GM12874 (cell line): ENCODE results near the gene MRPS5.

ENCODE experiments used
- TF ChIP-seq, protein P1 (sequence below): IDR thresholded peaks from 2 replicates; pipeline ENCODE4 v1.5.1; 2011; ENCODE audit warnings: low read depth, mild to moderate bottlenecking, control low read depth, low read length, moderate library complexity; ENCODE audit not compliant: insufficient read depth

Gene MRPS5

DNA sequence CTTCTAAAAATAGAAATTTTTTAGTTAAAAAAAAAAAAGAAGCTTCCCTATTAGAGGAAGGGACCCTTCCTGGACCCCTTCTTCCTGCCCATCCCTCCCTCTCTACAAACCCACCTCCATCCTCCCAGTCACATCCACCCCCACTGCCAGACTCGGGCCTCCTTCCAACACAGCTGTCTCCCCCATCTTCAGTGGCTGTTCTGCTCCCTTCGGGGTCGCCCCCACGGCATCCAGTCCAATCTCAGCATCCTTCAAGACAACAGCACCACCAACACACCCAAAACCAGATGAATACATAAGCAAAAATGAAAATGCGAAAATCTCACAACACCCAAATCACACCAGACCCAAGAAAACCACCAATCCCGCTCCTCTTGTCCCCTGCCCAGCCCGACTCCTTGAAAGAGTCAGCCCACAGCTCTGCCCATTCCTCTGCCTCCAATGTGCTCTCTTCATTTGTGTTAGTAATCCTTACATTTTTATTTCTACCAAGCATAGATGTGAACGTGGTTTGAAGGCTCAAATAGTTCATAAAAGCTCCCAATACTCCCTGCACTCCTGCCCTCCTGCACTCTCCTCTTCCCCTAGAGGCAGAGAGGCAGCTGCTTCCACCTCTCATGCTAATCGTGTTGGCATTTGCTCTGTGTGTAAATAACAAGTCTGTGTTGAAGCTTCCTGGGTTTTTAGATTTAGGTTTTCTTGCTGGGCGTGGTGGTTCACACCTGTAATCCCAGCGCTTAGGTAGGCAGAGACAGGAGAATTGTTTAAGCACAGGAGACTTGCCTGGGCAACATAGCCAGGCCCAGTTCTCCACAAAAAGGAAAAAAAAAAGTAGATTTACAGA, 59.1 kb downstream of the MRPS5 start:
- TF ChIP-seq, protein P1, sequence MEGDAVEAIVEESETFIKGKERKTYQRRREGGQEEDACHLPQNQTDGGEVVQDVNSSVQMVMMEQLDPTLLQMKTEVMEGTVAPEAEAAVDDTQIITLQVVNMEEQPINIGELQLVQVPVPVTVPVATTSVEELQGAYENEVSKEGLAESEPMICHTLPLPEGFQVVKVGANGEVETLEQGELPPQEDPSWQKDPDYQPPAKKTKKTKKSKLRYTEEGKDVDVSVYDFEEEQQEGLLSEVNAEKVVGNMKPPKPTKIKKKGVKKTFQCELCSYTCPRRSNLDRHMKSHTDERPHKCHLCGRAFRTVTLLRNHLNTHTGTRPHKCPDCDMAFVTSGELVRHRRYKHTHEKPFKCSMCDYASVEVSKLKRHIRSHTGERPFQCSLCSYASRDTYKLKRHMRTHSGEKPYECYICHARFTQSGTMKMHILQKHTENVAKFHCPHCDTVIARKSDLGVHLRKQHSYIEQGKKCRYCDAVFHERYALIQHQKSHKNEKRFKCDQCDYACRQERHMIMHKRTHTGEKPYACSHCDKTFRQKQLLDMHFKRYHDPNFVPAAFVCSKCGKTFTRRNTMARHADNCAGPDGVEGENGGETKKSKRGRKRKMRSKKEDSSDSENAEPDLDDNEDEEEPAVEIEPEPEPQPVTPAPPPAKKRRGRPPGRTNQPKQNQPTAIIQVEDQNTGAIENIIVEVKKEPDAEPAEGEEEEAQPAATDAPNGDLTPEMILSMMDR = no peak

DNA sequence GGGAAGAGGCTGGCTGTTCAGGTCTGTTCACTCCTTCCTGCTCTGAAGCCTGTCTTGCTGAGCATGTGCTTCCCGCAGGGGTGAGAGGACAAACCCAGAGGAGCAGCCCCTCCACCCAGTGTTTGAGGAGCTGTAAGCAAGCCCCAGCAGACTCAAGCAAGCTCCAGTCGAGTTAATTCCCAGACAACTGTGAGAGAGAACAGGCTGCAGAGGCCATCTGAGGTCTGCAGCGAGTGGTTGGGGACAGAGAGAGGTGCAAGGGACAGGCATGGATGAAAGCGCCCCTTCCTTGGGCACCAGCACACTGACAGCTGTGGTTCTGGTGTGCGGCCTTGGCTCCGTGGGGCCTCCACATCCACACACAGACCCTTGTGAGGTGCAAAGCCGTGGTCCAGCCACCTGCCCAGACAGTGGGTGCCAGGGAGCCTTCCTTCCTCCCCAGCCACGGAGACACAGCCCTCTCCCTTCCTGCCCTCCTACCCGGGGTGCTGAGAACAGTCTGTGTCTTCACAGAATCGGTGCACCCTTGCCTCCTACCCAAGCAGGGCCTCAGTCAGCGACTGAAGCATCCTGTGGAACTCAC, 59.9 kb downstream of the MRPS5 start:
- TF ChIP-seq, protein P1 = no peak

DNA sequence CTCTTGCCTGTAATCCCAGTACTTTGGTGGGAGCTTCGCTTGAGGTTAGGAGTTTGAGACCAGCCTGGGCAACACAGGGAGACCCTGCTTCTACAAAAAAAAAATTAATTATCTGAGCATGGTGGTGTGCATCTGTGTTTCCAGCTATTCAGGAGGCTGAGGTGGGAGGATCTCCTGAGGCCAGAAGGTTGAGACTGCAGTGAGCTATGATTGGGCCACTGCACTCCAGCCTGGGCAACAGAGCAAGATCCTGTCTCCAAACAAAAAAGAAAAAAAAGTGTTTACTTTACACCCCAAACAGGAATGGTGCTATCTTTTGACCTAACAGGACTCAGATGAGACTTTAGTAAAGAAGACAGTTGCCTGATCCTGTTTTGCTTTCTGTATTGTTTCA, 60.5 kb downstream of the MRPS5 start:
- TF ChIP-seq, protein P1 = no peak

DNA sequence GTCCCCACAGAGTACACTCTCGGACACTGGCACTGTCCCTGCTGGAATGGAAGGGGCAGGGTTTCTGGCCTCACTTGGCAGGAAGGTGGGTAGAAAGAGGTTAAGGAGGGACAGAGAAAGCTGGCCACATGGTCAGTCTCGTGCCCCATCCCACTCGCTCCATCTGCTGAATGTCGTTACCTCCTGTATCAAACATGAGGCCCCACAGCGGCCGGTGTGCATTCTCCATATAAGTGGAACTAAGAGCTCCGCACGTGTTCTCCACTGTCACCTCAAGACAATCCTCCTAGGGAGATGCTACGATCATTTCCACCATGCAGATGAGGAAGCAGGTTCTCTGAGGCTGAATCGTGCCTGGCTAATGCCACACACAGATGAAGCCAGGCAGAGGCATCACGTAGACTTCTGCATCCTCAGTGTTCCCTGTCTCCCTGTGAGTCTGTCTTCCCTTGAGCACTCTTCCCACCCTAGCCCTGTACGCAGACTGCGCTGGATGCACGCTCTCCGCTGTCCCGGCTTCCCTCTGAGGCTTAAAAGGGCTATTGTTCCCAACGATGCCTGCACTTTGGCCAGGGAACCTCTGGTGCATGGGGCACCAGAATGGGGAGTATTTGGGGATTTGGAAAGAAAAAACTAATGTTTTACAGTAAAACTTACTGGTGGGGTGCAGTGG, 61.0 kb downstream of the MRPS5 start:
- TF ChIP-seq, protein P1 = no peak

DNA sequence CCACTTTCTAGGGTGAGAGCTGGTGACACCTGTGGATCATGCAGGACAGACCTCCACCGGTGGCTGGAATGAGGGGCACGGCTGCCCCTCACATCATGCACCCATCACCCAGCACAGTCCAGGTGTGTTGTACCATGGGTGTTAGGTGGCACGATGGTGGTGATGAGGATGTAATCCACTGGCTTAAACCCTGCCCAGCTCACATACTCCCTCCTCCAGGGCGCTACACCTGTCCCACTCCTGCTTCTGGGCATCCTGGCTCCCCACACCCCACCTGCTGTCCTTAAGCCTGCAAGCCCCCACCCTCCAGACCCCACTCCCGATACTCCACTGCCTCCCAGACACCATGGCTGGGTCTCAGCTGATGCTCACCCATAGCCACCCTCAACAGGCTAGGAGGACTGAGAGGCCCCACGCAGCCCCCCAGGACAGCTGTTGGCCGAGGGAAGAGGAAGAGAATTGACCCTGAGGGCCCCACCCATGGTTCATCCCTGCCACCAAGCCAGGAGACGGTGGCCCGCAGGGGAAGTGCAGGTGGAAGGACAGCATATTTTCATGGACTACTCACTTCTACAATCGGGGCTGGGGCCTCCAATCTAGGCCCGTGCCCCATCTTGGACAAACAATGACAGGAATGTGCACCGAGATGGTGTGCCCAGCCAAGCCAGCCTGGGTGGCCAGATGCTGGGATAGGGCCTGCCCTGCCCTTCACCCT, 61.8 kb downstream of the MRPS5 start:
- TF ChIP-seq, protein P1 = no peak

DNA sequence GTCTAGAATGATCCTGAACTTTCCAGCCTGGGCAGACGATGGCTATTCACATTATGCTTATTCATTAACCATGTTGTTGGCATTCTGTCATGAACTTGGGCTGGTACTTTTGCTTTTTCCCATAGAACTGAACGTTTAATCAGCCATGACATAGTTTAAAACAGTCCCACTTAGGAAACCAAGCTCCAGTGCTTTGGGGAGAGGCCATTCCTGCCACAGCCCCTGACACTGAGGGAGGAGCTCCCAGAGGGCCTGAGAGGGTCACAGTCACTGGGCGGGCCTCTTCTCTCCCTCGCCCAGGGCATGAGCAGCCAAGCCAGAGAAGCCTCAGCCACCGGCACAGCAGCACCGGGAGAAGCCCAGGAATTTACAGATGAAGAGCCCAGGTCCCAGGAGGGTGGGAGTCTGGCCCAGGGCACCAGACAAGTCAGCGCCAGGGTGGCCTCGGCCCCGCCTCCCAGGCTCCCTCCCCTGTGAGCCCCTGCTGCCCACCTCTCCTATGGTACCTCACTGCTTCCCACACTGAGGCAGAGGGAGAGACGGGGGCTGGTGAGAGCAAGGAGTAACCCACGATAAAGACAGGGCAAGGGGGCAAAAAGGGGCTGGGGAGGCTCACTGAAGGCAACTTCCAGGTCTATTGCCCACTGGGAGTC, 62.5 kb downstream of the MRPS5 start:
- TF ChIP-seq, protein P1 = no peak
